ENCODE results near the gene ESPNL.

Gene ESPNL

GRCh38 chr2:238140040-238140439 is 39.9 kb downstream of the ESPNL start:
- DNase-seq: no peak
- peak overlapping the region; percentile 97 for H3K4me2 ChIP-seq (ENCODE audit: low read depth, low read length)
- H3K9me3 ChIP-seq (replicated peaks; ENCODE audit: insufficient read depth, low read length): no peaks in the 10 kb centered on the region
- no peaks in the 10 kb centered on the region for H3K9me2 ChIP-seq (replicated peaks; ENCODE audit: insufficient read depth, low read length)
- no peaks in the 10 kb centered on the region for H4K20me1 ChIP-seq (ENCODE audit: insufficient read depth, low read length)
- H3K4me1 ChIP-seq (ENCODE audit: low read length): no peaks in the 10 kb centered on the region
- H3K36me3 ChIP-seq (replicated peaks; ENCODE audit: insufficient read depth, low read length): no peaks in the 10 kb centered on the region
- H3K79me2 ChIP-seq (ENCODE audit: low read length): no peaks in the 10 kb centered on the region
- H3K9ac ChIP-seq (ENCODE audit: low read length): no peak overlapping the region
- no peak overlapping the region for H3K27ac ChIP-seq (ENCODE audit: low read length)
- H2AFZ ChIP-seq (ENCODE audit: low read length): peak overlapping the region; percentile 80
- no peaks in the 10 kb centered on the region for H3F3A ChIP-seq (ENCODE audit: insufficient read depth, low read length)
- no peaks in the 10 kb centered on the region; the same call in 1 of the 2 replicates for H3K27me3 ChIP-seq (replicated peaks; ENCODE audit: insufficient read depth, low read length)
- H3K4me3 ChIP-seq (ENCODE audit: low read length): peak overlapping the region; percentile 49; the same call in 1 of the 2 replicates
- no peak for TF ChIP-seq EZH2phosphoT487 (IDR thresholded peaks at IDR 0.05; ENCODE audit: low read length)
- TF ChIP-seq, protein P1, sequence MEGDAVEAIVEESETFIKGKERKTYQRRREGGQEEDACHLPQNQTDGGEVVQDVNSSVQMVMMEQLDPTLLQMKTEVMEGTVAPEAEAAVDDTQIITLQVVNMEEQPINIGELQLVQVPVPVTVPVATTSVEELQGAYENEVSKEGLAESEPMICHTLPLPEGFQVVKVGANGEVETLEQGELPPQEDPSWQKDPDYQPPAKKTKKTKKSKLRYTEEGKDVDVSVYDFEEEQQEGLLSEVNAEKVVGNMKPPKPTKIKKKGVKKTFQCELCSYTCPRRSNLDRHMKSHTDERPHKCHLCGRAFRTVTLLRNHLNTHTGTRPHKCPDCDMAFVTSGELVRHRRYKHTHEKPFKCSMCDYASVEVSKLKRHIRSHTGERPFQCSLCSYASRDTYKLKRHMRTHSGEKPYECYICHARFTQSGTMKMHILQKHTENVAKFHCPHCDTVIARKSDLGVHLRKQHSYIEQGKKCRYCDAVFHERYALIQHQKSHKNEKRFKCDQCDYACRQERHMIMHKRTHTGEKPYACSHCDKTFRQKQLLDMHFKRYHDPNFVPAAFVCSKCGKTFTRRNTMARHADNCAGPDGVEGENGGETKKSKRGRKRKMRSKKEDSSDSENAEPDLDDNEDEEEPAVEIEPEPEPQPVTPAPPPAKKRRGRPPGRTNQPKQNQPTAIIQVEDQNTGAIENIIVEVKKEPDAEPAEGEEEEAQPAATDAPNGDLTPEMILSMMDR (IDR thresholded peaks at IDR 0.05; ENCODE audit: low read length): no peak

DNA sequence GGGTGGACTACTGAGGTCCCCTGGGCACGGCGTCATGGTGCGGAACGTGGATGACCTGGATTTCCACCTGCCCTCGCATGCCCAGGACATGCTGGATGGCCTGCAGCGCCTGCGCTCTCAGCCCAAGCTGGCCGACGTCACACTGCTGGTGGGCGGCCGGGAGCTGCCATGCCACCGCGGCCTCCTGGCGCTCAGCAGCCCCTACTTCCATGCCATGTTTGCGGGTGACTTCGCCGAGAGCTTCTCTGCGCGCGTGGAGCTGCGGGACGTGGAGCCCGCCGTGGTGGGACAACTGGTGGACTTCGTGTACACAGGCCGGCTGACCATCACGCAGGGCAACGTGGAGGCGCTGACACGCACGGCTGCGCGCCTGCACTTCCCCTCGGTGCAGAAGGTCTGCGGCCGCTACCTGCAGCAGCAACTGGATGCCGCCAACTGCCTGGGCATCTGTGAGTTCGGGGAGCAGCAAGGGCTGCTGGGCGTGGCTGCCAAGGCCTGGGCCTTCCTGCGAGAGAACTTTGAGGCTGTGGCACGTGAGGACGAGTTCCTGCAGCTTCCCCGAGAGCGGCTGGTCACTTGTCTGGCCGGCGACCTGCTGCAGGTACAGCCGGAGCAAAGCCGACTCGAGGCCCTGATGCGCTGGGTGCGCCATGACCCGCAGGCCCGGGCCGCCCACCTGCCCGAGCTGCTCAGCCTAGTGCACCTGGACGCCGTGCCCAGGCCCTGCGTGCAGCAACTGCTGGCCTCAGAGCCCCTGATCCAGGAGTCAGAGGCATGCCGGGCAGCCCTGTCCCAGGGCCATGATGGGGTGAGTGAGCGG is 40.8 kb downstream of the ESPNL start:
- no peak overlapping the region for H3K27ac ChIP-seq (ENCODE audit: low read length)
- H3K9ac ChIP-seq (ENCODE audit: low read length): no peak overlapping the region
- H4K20me1 ChIP-seq (ENCODE audit: insufficient read depth, low read length): no peaks in the 10 kb centered on the region
- H3K4me3 ChIP-seq (ENCODE audit: low read length): no peak overlapping the region
- H3K9me2 ChIP-seq (replicated peaks; ENCODE audit: insufficient read depth, low read length): no peaks in the 10 kb centered on the region
- H3K4me1 ChIP-seq (ENCODE audit: low read length): no peaks in the 10 kb centered on the region
- H2AFZ ChIP-seq (ENCODE audit: low read length): no peak overlapping the region
- no peaks in the 10 kb centered on the region for H3K79me2 ChIP-seq (ENCODE audit: low read length)
- no peaks in the 10 kb centered on the region; the same call in 1 of the 2 replicates for H3K27me3 ChIP-seq (replicated peaks; ENCODE audit: insufficient read depth, low read length)
- no peak overlapping the region for H3K4me2 ChIP-seq (ENCODE audit: low read depth, low read length)
- no peaks in the 10 kb centered on the region for H3K9me3 ChIP-seq (replicated peaks; ENCODE audit: insufficient read depth, low read length)
- DNase-seq: no peak
- no peaks in the 10 kb centered on the region for H3F3A ChIP-seq (ENCODE audit: insufficient read depth, low read length)
- no peaks in the 10 kb centered on the region for H3K36me3 ChIP-seq (replicated peaks; ENCODE audit: insufficient read depth, low read length)
- TF ChIP-seq EZH2phosphoT487 (IDR thresholded peaks at IDR 0.05; ENCODE audit: low read length): no peak
- no peak for TF ChIP-seq EZH2 (optimal IDR thresholded peaks at IDR 0.05; ENCODE audit: low read depth, low read length)
- TF ChIP-seq, protein P1 (IDR thresholded peaks at IDR 0.05; ENCODE audit: low read length): no peak

DNA sequence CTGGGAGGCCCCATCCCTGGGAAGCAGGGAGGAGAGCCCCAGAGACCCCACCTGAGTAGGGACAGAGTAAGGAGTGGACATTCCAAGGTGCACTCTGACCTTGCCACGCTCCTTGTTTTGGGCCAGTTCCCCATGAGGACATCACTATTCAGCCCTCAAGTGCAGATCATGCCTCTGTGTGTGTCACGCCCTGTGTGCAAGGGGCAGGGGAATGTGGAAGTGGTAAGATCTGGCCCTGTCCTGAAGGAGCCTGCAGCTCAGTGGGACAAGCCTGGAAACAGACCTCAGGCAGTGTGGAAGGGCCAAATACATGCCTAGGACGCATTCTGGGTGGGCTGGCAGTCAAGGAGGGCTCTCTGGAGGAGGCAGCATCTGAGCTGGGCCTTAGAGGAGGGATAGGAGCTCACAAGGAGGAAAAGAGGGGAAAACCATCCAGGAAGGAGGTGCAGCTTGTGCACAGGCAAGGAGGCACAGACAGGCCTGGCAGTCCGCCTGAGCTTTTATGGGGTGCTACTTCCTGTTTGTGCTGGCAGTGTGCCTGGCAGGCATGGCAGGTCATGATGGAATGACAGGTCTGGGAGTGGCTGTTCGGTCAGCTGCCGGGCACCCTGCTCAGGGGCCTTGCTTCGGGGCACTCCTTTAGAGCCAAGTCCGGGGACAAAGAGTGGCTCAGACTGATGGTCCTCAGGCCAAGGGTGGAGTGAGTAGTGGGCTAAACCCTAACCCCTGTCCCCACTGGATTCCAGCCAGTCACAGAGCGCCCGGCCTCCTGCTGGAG is 41.6 kb downstream of the ESPNL start:
- no peaks in the 10 kb centered on the region for H4K20me1 ChIP-seq (ENCODE audit: insufficient read depth, low read length)
- no peaks in the 10 kb centered on the region for H3F3A ChIP-seq (ENCODE audit: insufficient read depth, low read length)
- no peak overlapping the region for H3K4me3 ChIP-seq (ENCODE audit: low read length)
- no peaks in the 10 kb centered on the region for H3K9me2 ChIP-seq (replicated peaks; ENCODE audit: insufficient read depth, low read length)
- H3K27me3 ChIP-seq (replicated peaks; ENCODE audit: insufficient read depth, low read length): no peaks in the 10 kb centered on the region
- no peaks in the 10 kb centered on the region for H3K9me3 ChIP-seq (replicated peaks; ENCODE audit: insufficient read depth, low read length)
- TF ChIP-seq EZH2phosphoT487 (IDR thresholded peaks at IDR 0.05; ENCODE audit: low read length) (no peak), EZH2 (optimal IDR thresholded peaks at IDR 0.05; ENCODE audit: low read depth, low read length) (no peak)
- TF ChIP-seq, protein P1 (IDR thresholded peaks at IDR 0.05; ENCODE audit: low read length): no peak
- no peak overlapping the region for H2AFZ ChIP-seq (ENCODE audit: low read length)
- H3K36me3 ChIP-seq (replicated peaks; ENCODE audit: insufficient read depth, low read length): no peaks in the 10 kb centered on the region
- H3K9ac ChIP-seq (ENCODE audit: low read length): no peak overlapping the region
- H3K4me2 ChIP-seq (ENCODE audit: low read depth, low read length): no peak overlapping the region
- H3K27ac ChIP-seq (ENCODE audit: low read length): no peak overlapping the region
- DNase-seq: no peak
- no peaks in the 10 kb centered on the region for H3K79me2 ChIP-seq (ENCODE audit: low read length)
- no peaks in the 10 kb centered on the region for H3K4me1 ChIP-seq (ENCODE audit: low read length)
